Adrenal gland (tissue), 5 donors: ENCODE results near the gene FAM227B.

Experiments
- POLR2A ChIP-seq, 2 donors: fragments of 450-650 bp; IDR thresholded peaks; one replicate each; pipeline ENCODE4 v1.6.1; 2017; ENCODE audit warnings: antibody characterized with exemption in 2 of 2, mild to moderate bottlenecking in 2 of 2, moderate library complexity in 1 of 2
- TF ChIP-seq, protein P1 (sequence below), 6 experiments: fragments of 450-650 bp in 4 of 6; fragments of 200-600 bp in 2 of 6; sonication (generic) in 1 of 6; IDR thresholded peaks; 1 replicate in 5 of 6; 2 replicates in 1 of 6; pipeline versions ENCODE4 v1.5.1 to v1.8.0; 2016 to 2021; ENCODE audit warnings: antibody characterized with exemption in 6 of 6, mild to moderate bottlenecking in 2 of 6, moderate library complexity in 1 of 6
- donor health status: DM: no; HTN: no; CAD: no.

DNA sequence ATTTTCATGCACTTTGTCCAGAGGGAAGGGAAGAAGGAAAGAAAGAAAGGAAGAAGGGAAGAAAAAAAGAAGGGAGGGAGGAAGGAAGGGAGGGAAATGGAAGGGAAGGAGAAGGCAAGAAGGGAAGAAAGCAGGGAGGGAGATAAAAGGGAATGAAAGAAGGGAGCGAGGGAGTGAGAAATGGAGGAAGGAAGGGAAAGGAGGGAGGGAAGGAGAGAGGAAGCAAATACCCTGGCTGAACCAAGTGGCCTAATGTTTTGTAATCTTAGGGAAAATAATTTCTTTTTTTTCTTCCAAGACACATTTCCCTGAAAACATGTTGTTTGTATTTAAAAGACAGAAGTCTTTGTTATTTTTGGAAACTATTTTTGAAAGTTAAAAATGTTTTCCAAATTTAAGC lies 36.1 kb upstream of the FAM227B start:
- no peak for TF ChIP-seq POLR2A (IDR thresholded peaks at IDR 0.05)
- TF ChIP-seq, protein P1, sequence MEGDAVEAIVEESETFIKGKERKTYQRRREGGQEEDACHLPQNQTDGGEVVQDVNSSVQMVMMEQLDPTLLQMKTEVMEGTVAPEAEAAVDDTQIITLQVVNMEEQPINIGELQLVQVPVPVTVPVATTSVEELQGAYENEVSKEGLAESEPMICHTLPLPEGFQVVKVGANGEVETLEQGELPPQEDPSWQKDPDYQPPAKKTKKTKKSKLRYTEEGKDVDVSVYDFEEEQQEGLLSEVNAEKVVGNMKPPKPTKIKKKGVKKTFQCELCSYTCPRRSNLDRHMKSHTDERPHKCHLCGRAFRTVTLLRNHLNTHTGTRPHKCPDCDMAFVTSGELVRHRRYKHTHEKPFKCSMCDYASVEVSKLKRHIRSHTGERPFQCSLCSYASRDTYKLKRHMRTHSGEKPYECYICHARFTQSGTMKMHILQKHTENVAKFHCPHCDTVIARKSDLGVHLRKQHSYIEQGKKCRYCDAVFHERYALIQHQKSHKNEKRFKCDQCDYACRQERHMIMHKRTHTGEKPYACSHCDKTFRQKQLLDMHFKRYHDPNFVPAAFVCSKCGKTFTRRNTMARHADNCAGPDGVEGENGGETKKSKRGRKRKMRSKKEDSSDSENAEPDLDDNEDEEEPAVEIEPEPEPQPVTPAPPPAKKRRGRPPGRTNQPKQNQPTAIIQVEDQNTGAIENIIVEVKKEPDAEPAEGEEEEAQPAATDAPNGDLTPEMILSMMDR (IDR thresholded peaks at IDR 0.05) = no peak
